GM21619 (cell line): ENCODE data around the gene SGPL1.
"Not testable (repeated sequence)": the region's sequence is repeated elsewhere in the genome, so short reads cannot be mapped to it uniquely, and the experiment has no call there.

Source experiments
- ATAC-seq: cut with Tn5 transposase; IDR thresholded peaks from one replicate; pipeline ENCODE4 v1.9.1; 2021; ENCODE audit not compliant: unreplicated experiment

The SGPL1 gene

GRCh38 chr10:70918851-70919530 lies 103.2 kb downstream of the SGPL1 start:
- no peak for ATAC-seq

- ATAC-seq: not testable (repeated sequence)
These were observed 104.2 kb downstream of the SGPL1 start for GRCh38 chr10:70919906-70920305.

GRCh38 chr10:70920519-70920918 lies 104.8 kb downstream of the SGPL1 start:
- no peak for ATAC-seq

- ATAC-seq: no peak
These were observed 105.5 kb downstream of the SGPL1 start for GRCh38 chr10:70921285-70921684.

GRCh38 chr10:70923696-70924095 lies 107.9 kb downstream of the SGPL1 start:
- ATAC-seq: no peak

- no peak for ATAC-seq
These were observed 109.9 kb downstream of the SGPL1 start for GRCh38 chr10:70925377-70926225.

- ATAC-seq: no peak
These were observed 110.7 kb downstream of the SGPL1 start for GRCh38 chr10:70926226-70927000.

GRCh38 chr10:70927189-70927943 lies 111.6 kb downstream of the SGPL1 start:
- ATAC-seq: no peak

GRCh38 chr10:70928140-70928539 lies 112.4 kb downstream of the SGPL1 start:
- ATAC-seq: no peak

- ATAC-seq: no peak
These were observed 114.7 kb downstream of the SGPL1 start for GRCh38 chr10:70930263-70931000.
